Mesenchymal stem cell (in vitro differentiated cells and primary cell): Measurements from ENCODE around the gene RAB12.

Experiments
- DNase-seq: peaks from one replicate; pipeline ENCODE4 v3.0.0-alpha.2; 2013
- H2AFZ ChIP-seq: one replicate; pipeline ENCODE4 v1.6.1; 2013; ENCODE audit warnings: low read depth, mild to moderate bottlenecking, control low read depth, inconsistent platforms, low read length, moderate library complexity
- H2AK5ac ChIP-seq: 2 replicates; pipeline ENCODE4 v1.6.1; 2013; ENCODE audit warnings: low read length, moderate library complexity, mild to moderate bottlenecking, inconsistent platforms; ENCODE audit not compliant: severe bottlenecking
- H2BK120ac ChIP-seq: one replicate; pipeline ENCODE4 v1.6.1; 2013; ENCODE audit warnings: low read depth, mild to moderate bottlenecking, inconsistent platforms, low read length, moderate library complexity
- H2BK12ac ChIP-seq, 2 experiments: one replicate each; pipeline ENCODE4 v1.6.1; 2013; ENCODE audit warnings: inconsistent platforms in 2 of 2, low read length in 2 of 2, mild to moderate bottlenecking in 2 of 2, moderate library complexity in 2 of 2, control low read depth in 1 of 2
- H2BK15ac ChIP-seq: one replicate; pipeline ENCODE4 v1.6.1; 2013; ENCODE audit warnings: mild to moderate bottlenecking, low read depth, inconsistent platforms; ENCODE audit not compliant: poor library complexity, severe bottlenecking
- H2BK5ac ChIP-seq: 2 replicates; pipeline ENCODE4 v1.6.1; 2013; ENCODE audit warnings: low read depth, mild to moderate bottlenecking, low read length, control low read depth, inconsistent platforms; ENCODE audit not compliant: poor library complexity, severe bottlenecking
- H3K14ac ChIP-seq, 2 experiments: one replicate each; pipeline ENCODE4 v1.6.1; 2013; ENCODE audit warnings: inconsistent platforms in 2 of 2, low read length in 2 of 2, control low read depth in 1 of 2, mild to moderate bottlenecking in 1 of 2, moderate library complexity in 1 of 2
- H3K18ac ChIP-seq, 2 experiments: one replicate each; pipeline ENCODE4 v1.6.1; 2013; ENCODE audit warnings: inconsistent platforms in 2 of 2, low read length in 2 of 2, control low read depth in 1 of 2, low read depth in 1 of 2, mild to moderate bottlenecking in 1 of 2
- H3K23ac ChIP-seq, 2 experiments: one replicate each; pipeline ENCODE4 v1.6.1; 2013; ENCODE audit warnings: inconsistent platforms in 2 of 2, low read length in 2 of 2, mild to moderate bottlenecking in 2 of 2, moderate library complexity in 2 of 2, control low read depth in 1 of 2
- H3K27ac ChIP-seq: 2 replicates; pipeline ENCODE4 v1.5.1; 2013; ENCODE audit warnings: mild to moderate bottlenecking, moderate library complexity, low read length, control low read depth, inconsistent platforms; ENCODE audit not compliant: poor library complexity, severe bottlenecking
- H3K27me3 ChIP-seq, 2 experiments: 2 replicates each; pipeline versions ENCODE4 v1.6.1 to v1.7.0; 2013; ENCODE audit warnings: low read length in 2 of 2, mild to moderate bottlenecking in 2 of 2, moderate library complexity in 2 of 2, control low read depth in 1 of 2, inconsistent platforms in 1 of 2; ENCODE audit not compliant: control insufficient read depth in 1 of 2, insufficient read depth in 1 of 2
- H3K36me3 ChIP-seq, 2 experiments: 2 replicates each; pipeline versions ENCODE4 v1.6.1 to v1.7.0; 2013; ENCODE audit warnings: low read length in 2 of 2, control low read depth in 1 of 2, inconsistent platforms in 1 of 2, low read depth in 1 of 2, mild to moderate bottlenecking in 1 of 2; ENCODE audit not compliant: insufficient read depth in 2 of 2, control insufficient read depth in 1 of 2
- H3K4ac ChIP-seq, 2 experiments: one replicate each; pipeline ENCODE4 v1.6.1; 2013; ENCODE audit warnings: inconsistent platforms in 2 of 2, low read length in 2 of 2, mild to moderate bottlenecking in 2 of 2, moderate library complexity in 2 of 2, control low read depth in 1 of 2, low read depth in 1 of 2
- H3K4me1 ChIP-seq: 2 replicates; pipeline ENCODE4 v1.6.1; 2013; ENCODE audit warnings: low read depth, low read length, control low read depth; ENCODE audit not compliant: control insufficient read depth, insufficient read depth
- H3K4me2 ChIP-seq: 2 replicates; pipeline ENCODE4 v1.6.1; 2013; ENCODE audit warnings: low read length, mild to moderate bottlenecking, inconsistent platforms; ENCODE audit not compliant: poor library complexity, severe bottlenecking
- H3K4me3 ChIP-seq, 2 experiments: 2 replicates each; pipeline versions ENCODE4 v1.5.1 to v1.7.0; 2013; ENCODE audit warnings: low read length in 2 of 2, mild to moderate bottlenecking in 2 of 2, control low read depth in 1 of 2, low read depth in 1 of 2; ENCODE audit not compliant: insufficient read depth in 1 of 2
- H3K79me1 ChIP-seq: replicated peaks from 2 replicates; pipeline ENCODE4 v1.6.1; 2013; ENCODE audit warnings: mild to moderate bottlenecking, control low read depth, low read length, inconsistent platforms; ENCODE audit not compliant: poor library complexity, severe bottlenecking
- H3K9ac ChIP-seq: 2 replicates; pipeline ENCODE4 v1.7.0; 2013; ENCODE audit warnings: mild to moderate bottlenecking, low read length, moderate library complexity
- H3K9me3 ChIP-seq: 2 replicates; pipeline ENCODE4 v1.7.0; 2013; ENCODE audit warnings: mild to moderate bottlenecking, low read length; ENCODE audit not compliant: control insufficient read depth
- H4K8ac ChIP-seq: one replicate; pipeline ENCODE4 v1.6.1; 2013; ENCODE audit warnings: inconsistent platforms, mild to moderate bottlenecking, low read length, moderate library complexity
- H4K91ac ChIP-seq: one replicate; pipeline ENCODE4 v1.6.1; 2013; ENCODE audit warnings: mild to moderate bottlenecking, low read length, inconsistent platforms
- WGBS: methylation state at CpG from one replicate; pipeline ENCODE4 v1.1.7; 2013; ENCODE audit warnings: mixed read lengths; 5-methylcytosine and 5-hydroxymethylcytosine counted together

RAB12 gene

GRCh38 chr18:8611916-8612576, 2.8 kb downstream of the RAB12 start:
- Histone ChIP-seq H2BK5ac (no peak overlapping the region), H3K4ac (no peak overlapping the region), H3K27ac (no peak overlapping the region), H3K23ac (peak overlapping the region in 1 of 2 experiments; percentile 1), H3K79me1 (peaks cover 4% of the 10 kb centered on the region), H2BK120ac (no peak overlapping the region), H3K4me3 (no peak overlapping the region), H3K27me3 (peaks cover 0 to 7% of the 10 kb centered on the region in 2 experiments), H2AK5ac (no peak overlapping the region), H3K36me3 (peaks cover 6 to 7% of the 10 kb centered on the region in 2 experiments), H2BK12ac (no peak overlapping the region), H3K9ac (no peak overlapping the region), H2AFZ (no peak overlapping the region), H3K14ac (no peak overlapping the region), H4K8ac (no peak overlapping the region), H4K91ac (no peak overlapping the region), H3K4me2 (no peak overlapping the region), H3K18ac (no peak overlapping the region), H3K9me3 (no peaks in the 10 kb centered on the region), H3K4me1 (peaks cover 15% of the 10 kb centered on the region), H2BK15ac (no peak overlapping the region)
- no peak for DNase-seq
- 95% methylated on average over 16 of the region's 17 CpGs for WGBS

GRCh38 chr18:8614875-8615274, 5.6 kb downstream of the RAB12 start:
- no peak overlapping the region for H4K8ac ChIP-seq
- H2BK5ac ChIP-seq, result no peak overlapping the region
- peak overlapping the region; percentile 83 for H4K91ac ChIP-seq
- 92% methylated on average over 12 of the region's 12 CpGs for WGBS
- peaks cover 6 to 7% of the 10 kb centered on the region in 2 experiments for H3K36me3 ChIP-seq
- H2BK12ac ChIP-seq, result peak overlapping the region in 1 of 2 experiments; percentile 23
- H3K9me3 ChIP-seq, result no peaks in the 10 kb centered on the region
- peak overlapping the region in 1 of 2 experiments; percentile 42 for H3K4me3 ChIP-seq
- no peak overlapping the region for H2BK15ac ChIP-seq
- H3K27ac ChIP-seq, result peak overlapping the region; percentile 65
- no peak overlapping the region for H3K14ac ChIP-seq
- peak overlapping the region; percentile 21 for H2BK120ac ChIP-seq
- H3K18ac ChIP-seq, result peak overlapping the region in 1 of 2 experiments; percentile 13
- H2AK5ac ChIP-seq, result no peak overlapping the region
- no peak for DNase-seq
- H3K27me3 ChIP-seq, result no peaks in the 10 kb centered on the region
- no peak overlapping the region for H3K23ac ChIP-seq
- H3K9ac ChIP-seq, result peak overlapping the region; percentile 23
- no peak overlapping the region for H2AFZ ChIP-seq
- peaks cover 13% of the 10 kb centered on the region for H3K4me1 ChIP-seq
- peaks cover 12% of the 10 kb centered on the region for H3K79me1 ChIP-seq
- no peak overlapping the region for H3K4me2 ChIP-seq
- H3K4ac ChIP-seq, result no peak overlapping the region

- no peak overlapping the region for H2AFZ ChIP-seq
- WGBS, result 10% methylated on average over 4 of the region's 4 CpGs
- DNase-seq, result peak; percentile 97
- no peaks in the 10 kb centered on the region for H3K9me3 ChIP-seq
- H3K79me1 ChIP-seq, result peaks cover 16% of the 10 kb centered on the region
- H3K4ac ChIP-seq, result no peak overlapping the region
- H3K4me3 ChIP-seq, result peak overlapping the region in 1 of 2 experiments; percentile 42
- H2BK15ac ChIP-seq, result no peak overlapping the region
- H2BK5ac ChIP-seq, result no peak overlapping the region
- H3K23ac ChIP-seq, result no peak overlapping the region
- no peak overlapping the region for H2AK5ac ChIP-seq
- no peak overlapping the region for H4K91ac ChIP-seq
- H3K9ac ChIP-seq, result peak overlapping the region; percentile 60
- H2BK12ac ChIP-seq, result no peak overlapping the region
- no peaks in the 10 kb centered on the region for H3K27me3 ChIP-seq
- H3K36me3 ChIP-seq, result peaks cover 6 to 7% of the 10 kb centered on the region in 2 experiments
- H3K4me2 ChIP-seq, result no peak overlapping the region
- H2BK120ac ChIP-seq, result no peak overlapping the region
- H4K8ac ChIP-seq, result no peak overlapping the region
- peaks cover 11% of the 10 kb centered on the region for H3K4me1 ChIP-seq
- H3K14ac ChIP-seq, result no peak overlapping the region
- H3K18ac ChIP-seq, result no peak overlapping the region
- peak overlapping the region; percentile 65 for H3K27ac ChIP-seq
Measured at GRCh38 chr18:8615397-8616027, 6.3 kb downstream of the RAB12 start.

GRCh38 chr18:8616028-8616401, 6.8 kb downstream of the RAB12 start:
- Histone ChIP-seq H2BK120ac (no peak overlapping the region), H3K36me3 (peaks cover 6 to 7% of the 10 kb centered on the region in 2 experiments), H3K23ac (no peak overlapping the region), H4K8ac (no peak overlapping the region), H2AFZ (no peak overlapping the region), H3K4me2 (no peak overlapping the region), H4K91ac (no peak overlapping the region), H2BK5ac (no peak overlapping the region), H3K4me3 (peak overlapping the region in 1 of 2 experiments; percentile 40), H2BK15ac (no peak overlapping the region), H3K27me3 (no peaks in the 10 kb centered on the region), H3K4ac (no peak overlapping the region), H3K14ac (no peak overlapping the region), H3K27ac (peak overlapping the region; percentile 65), H2BK12ac (no peak overlapping the region), H3K18ac (no peak overlapping the region), H3K9ac (peak overlapping the region; percentile 60), H3K9me3 (no peaks in the 10 kb centered on the region), H3K4me1 (peaks cover 11% of the 10 kb centered on the region), H2AK5ac (no peak overlapping the region), H3K79me1 (peaks cover 21% of the 10 kb centered on the region)
- WGBS, result 0% methylated on average over 1 of the region's 4 CpGs
- DNase-seq, result no peak
